ENCODE data around the gene TVP23A.

DNA sequence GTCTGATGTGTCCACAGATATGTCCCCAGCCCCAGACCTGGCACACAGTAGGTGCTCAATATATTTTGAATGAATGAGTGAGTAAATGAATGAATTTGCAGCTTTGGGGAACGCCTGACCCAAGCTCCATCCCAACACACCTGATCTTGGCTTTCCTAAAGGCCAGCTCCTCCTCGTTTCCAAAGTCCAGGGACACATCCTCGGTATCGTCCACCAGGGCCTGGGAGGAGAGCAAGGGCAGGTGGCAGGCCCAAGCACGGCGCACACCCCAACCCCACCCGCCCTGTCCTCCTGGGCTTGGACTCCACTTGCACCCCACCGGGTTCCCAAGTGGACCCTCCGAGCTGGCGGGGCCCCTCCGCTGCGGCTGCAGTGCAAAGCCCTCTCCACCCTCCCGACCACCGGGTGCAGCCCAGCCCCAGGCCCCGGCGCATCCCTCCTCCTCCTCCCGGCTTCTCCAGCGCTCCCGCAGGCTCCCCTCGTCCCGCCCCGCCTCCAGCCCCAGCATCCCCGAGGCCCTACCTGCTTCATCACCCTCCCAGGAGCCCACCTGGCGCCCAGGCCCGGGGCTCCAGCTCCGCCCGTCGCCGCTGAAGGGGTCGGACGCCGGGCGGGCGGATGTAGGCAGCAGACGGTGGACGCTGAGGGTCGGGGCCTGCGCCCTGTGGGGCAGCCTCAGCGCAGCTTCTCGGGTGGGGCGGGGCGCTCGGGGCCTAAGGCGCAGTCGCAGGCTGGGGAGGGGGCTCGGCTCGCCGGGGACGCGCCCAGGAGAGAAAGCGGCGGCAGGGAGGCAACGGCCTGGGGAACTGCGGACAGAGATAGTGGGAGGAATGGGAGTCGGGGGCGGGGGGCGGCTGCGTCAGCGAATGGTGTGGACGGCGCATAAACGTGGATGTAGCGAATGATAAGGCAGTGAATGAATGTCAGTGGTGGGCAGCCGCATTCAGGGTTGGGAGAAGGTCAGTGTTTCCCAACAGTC is at the start of gene TVP23A:
- TF ChIP-seq ZNF169 (tag by site-specific recombination; IDR thresholded peaks at IDR 0.05) (no peak), ZNF48 (tag by site-specific recombination; IDR thresholded peaks at IDR 0.05) (no peak), ZNF239 (tag by site-specific recombination; IDR thresholded peaks at IDR 0.05) (no peak), CTCF (tag by site-specific recombination; IDR thresholded peaks at IDR 0.05) (no peak), ZNF692 (tag by site-specific recombination; IDR thresholded peaks at IDR 0.05) (no peak), ZNF777 (tag by site-specific recombination; IDR thresholded peaks at IDR 0.05; ENCODE audit: borderline replicate concordance) (no peak), ZNF555 (tag by site-specific recombination; conservative IDR thresholded peaks at IDR 0.05) (no peak), ZNF558 (tag by site-specific recombination; IDR thresholded peaks at IDR 0.05) (no peak), ZBTB1 (tag by site-specific recombination; IDR thresholded peaks at IDR 0.05) (no peak), ZNF274 (IDR thresholded peaks at IDR 0.05; ENCODE audit: low read length) (no peak), ZNF274 (tag by site-specific recombination; IDR thresholded peaks at IDR 0.05; ENCODE audit: borderline replicate concordance) (no peak), ZNF416 (tag by site-specific recombination; IDR thresholded peaks at IDR 0.05) (no peak), SALL2 (tag by site-specific recombination; IDR thresholded peaks at IDR 0.05; ENCODE audit: borderline replicate concordance) (no peak)
- TF ChIP-seq, protein P1, sequence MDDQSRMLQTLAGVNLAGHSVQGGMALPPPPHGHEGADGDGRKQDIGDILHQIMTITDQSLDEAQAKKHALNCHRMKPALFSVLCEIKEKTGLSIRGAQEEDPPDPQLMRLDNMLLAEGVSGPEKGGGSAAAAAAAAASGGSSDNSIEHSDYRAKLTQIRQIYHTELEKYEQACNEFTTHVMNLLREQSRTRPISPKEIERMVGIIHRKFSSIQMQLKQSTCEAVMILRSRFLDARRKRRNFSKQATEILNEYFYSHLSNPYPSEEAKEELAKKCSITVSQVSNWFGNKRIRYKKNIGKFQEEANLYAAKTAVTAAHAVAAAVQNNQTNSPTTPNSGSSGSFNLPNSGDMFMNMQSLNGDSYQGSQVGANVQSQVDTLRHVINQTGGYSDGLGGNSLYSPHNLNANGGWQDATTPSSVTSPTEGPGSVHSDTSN (CRISPR knock-in tag; IDR thresholded peaks at IDR 0.05): no peak

Data from HEK293 (cell line).